A375 (cell line): ENCODE measurements around the gene ASCC1. TPM values are rescaled to one million over a fixed set of nuclear protein-coding genes. Genes with fewer than 3 reads are reported as not detected.

Experiments
- small RNA-seq: library from RNA; depleted of rRNA; stranded (forward); fragments of <200 nt; gene quantifications from one replicate; pipeline ENCODE3, GENCODE V24; 2014
- total RNA-seq: library from RNA; depleted of rRNA; stranded (reverse); fragments of >200 nt; shearing (Covaris generic); gene quantifications from 2 replicates; pipeline ENCODE4 v1.2.3, GENCODE V29; 2014; rRNA removed

Gene ASCC1
- 15.2 and 21.6 TPM in 2 replicates for total RNA-seq

GRCh38 chr10:72215611-72216549 lies at the start of gene ASCC1, which contains the start of gene ANAPC16:
Gene ASCC1 (minus strand): TSS chr10:72216276. CDS start chr10:72213298, 2,978 bp downstream.
Gene ANAPC16 (plus strand): TSS chr10:72216012. CDS start chr10:72223915, 7,903 bp downstream.

GRCh38 chr10:72087969-72088888 lies 127.8 kb downstream of the ASCC1 start, which contains the start of gene SPOCK2:
Gene SPOCK2 (minus strand): TSS chr10:72088551. CDS start chr10:72088328, 223 bp downstream.

Small RNA genes within 50 kb of the gene (small RNA-seq; reads per million reads assigned to genes)
- gene RF00019 (not detected), gene RF00340 (not detected)

Other genes with a start within 250 kb of the ASCC1 start
- gene SPOCK2, start 127.7 kb downstream of the ASCC1 start, total RNA-seq = 0.75 and 0.85 TPM in 2 replicates
- 20.0 and 25.0 TPM in 2 replicates for gene ANAPC16, start 264 bp downstream of the ASCC1 start, total RNA-seq
- gene DDIT4, start 57.6 kb upstream of the ASCC1 start, total RNA-seq = 264 and 326 TPM in 2 replicates
- gene DNAJB12, start 138.6 kb upstream of the ASCC1 start, total RNA-seq = 35.9 and 40.6 TPM in 2 replicates